NCI-H2196 (cell line): ENCODE data around the gene TUBB4B.

ENCODE experiments used
- DNase-seq: peaks from one replicate; lab custom pipeline; 2025; ENCODE audit not compliant: unreplicated experiment; lab: John Stamatoyannopoulos, UW

TUBB4B gene

GRCh38 chr9:137293094-137293481 lies 52.0 kb downstream of the TUBB4B start:
- no peak for DNase-seq
